Peyer's patch (tissue), 4 donors: ENCODE results near the gene PDK2.

Experiments
- CTCF ChIP-seq, 6 experiments: fragments of 450-650 bp in 4 of 6; fragments of 200-600 bp in 2 of 6; sonication (generic) in 1 of 6; IDR thresholded peaks; one replicate each; pipeline ENCODE4 v1.5.1; 2017 to 2019; ENCODE audit warnings: antibody characterized with exemption in 6 of 6, mild to moderate bottlenecking in 3 of 6, moderate library complexity in 1 of 6
- POLR2A ChIP-seq, 2 donors: fragments of 450-650 bp; IDR thresholded peaks; one replicate each; pipeline ENCODE4 v1.5.1; 2017; ENCODE audit warnings: antibody characterized with exemption in 2 of 2, mild to moderate bottlenecking in 2 of 2, moderate library complexity in 2 of 2

GRCh38 chr17:50053654-50053960 is 41.5 kb upstream of the PDK2 start:
- TF ChIP-seq CTCF (IDR thresholded peaks at IDR 0.05) (no peak), POLR2A (IDR thresholded peaks at IDR 0.05) (no peak)
